DMS153 treated with DMSO at 0.1 percent for 48 hours (cell line): ENCODE measurements around the gene ZP1.

ENCODE experiments used
- DNase-seq: peaks from one replicate; lab custom pipeline; 2025; ENCODE audit not compliant: unreplicated experiment; lab: John Stamatoyannopoulos, UW

ZP1 gene

DNA sequence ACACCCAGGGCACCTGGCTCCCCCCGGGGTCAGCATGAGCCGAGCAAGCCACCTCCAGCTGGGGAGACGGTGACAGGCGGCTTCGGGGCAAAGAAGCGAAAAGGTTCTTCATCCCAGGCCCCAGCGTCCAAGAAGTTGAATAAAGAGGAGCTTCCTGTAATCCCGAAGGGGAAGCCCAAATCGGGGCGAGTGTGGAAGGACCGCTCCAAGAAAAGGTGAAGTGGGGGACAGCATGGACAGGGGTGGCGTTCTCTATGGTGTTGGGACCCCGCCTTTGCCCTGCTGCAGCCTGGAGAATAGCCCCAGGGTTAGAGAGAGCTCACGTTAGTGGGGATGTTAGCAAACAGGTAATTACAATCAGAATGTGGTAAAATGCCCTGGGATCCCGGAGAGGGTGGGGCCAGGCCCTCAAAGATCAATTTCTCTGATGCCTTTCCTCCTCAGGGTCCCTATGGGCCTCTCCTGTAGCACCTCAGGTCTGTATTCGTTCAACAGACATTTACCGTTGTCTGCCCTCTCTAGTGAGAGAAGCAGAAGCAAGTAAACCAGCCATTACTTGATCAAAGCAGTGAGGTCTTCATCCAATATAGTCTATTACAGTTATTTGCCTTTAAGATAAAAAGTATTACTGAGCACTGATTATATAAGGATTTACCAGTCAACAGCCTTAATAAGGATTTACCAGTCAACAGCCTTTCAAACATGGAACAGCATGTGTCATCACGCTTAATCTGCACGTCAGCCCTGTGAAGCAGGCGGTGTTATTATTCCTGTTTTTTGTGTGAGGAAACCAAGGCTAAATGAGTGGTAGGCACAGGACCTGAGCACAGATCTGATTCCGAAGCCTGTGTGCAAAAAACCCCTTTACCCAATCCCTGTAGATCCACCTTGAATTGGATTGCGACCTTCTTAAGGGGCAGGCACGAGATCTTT is 24.4 kb upstream of the ZP1 start:
- DNase-seq = no peak

DNA sequence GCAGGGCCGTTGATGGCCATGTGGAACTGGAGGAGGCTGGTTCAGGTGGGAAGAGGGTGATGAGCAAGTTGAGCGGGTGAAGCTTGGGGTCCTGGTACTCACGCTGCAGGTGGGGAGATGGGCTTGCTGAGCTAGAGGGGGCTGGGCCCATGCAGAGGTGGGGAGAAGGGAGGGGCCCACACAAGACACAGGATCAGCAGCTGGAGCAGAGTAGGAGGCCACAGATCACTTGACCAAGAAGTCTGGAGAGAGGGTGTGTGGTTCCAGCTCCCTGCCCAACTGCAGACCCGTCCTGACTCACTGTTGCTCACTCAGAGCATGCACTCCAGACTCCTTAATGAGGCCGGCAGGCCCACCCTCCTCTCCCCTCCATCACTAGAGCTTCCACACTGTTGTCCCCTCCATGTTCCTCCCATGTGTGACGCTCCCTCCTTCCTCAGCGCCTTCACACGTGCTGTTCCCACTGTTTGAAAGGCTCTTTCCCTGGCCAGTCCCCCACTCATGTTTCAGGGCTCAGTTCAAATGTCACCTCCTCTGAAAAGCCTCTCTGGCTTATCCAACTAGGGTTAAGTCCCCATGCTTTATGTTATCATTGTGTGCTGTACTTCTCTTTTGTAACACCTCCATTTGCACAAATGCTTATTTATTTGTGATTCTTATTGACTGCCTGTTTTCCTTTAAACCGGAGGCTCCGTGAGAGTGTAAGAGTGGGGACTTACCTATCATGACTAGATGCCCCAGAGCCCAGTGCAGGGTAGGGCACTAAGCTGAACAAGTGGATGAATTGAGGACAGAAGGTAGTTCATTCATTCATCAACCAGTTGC is 23.1 kb upstream of the ZP1 start:
- DNase-seq = no peak

DNA sequence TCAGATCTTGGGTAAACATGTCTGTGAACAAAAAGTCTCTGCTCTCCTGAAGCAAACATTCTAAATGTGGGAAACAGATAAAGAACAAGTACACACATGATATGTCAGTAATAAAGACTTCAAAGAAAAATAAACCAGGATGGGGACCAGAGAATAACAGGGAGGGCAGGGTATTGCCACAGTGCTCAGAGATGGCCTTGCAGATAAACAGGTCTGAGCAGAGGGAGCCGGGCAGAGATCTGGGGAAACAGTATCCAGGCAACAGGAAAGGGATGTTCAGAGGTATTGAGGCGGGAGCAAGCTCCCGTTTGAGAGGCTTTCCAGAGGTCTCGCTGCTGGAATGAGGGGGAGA is 22.5 kb upstream of the ZP1 start:
- DNase-seq = no peak

DNA sequence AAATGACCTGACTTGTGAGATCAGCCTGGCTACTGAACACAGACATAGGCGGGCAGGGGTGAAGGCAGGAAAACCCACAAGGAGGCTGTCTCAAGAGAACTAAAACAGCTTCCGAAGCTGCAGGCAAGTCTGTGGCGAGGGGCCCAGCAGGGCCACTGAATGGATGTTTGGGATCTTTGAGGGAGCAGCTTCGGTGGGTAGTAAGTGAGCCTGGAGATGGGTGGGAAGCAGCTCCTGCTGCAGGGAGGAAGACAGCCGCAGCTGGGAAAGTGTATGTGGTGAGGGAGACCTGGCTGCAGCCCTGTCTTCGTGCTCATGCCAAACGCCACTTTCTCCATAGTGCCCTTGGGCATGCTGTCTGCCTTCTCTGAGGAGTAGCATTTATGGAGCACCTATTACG is 22.0 kb upstream of the ZP1 start:
- no peak for DNase-seq

DNA sequence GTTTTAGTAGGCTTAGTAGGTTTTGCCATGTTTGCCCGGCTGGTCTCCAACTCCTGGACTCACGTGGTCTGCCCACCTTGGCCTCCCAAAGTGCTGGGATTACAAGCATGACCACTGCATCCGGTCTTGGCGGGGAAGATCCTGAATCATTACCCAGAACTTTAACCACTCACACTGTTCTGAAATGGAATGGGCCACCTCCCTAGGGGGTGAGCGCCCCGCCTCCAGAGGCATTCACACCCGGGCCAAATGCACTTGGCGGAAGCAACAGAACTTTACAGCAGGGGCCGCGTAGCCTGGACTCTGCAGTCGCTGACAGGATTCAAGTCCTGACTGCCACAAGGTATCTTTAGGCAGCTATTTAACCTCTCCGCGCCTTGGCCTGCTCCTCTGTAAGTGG is 20.1 kb upstream of the ZP1 start:
- DNase-seq = no peak

DNA sequence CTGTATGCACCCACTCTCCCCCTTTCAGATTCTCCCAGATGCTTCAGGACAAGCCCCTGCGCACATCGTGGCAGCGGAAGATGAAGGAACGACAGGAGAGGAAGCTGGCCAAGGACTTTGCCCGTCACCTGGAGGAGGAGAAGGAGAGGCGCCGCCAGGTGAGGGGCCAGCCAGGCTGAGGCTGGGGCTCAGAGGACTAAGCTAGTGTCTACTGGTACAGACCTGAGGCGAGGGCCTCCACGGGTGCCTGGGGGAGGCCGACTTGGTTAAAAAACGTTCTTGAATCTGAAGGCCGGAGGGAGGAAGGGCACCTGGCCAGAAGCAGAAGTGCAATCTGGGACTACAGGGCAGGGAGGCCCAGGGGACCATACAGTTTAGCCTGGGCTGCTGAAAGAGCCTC is 19.4 kb upstream of the ZP1 start:
- no peak for DNase-seq

DNA sequence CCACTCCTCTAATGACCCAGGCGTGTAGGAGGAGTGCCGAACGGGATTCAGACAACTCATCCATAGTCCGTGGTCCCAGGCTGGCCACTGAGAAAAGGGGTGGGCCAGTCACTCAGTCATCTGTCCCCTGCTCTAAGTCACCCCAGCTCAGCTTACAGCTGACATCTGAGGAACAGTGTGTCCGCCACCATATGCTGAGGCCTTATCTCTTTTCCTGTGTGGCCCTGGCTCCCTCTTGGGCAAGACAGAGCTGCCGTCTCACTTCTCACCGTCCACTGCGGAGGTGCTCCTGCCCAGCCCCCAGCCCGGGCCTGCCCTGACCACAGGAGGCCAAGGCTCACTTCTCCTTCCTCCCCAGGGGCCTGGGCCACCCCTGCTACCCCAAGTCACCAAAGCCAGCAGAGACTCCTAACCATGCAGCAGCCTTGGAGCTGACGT is 18.6 kb upstream of the ZP1 start:
- DNase-seq = no peak

DNA sequence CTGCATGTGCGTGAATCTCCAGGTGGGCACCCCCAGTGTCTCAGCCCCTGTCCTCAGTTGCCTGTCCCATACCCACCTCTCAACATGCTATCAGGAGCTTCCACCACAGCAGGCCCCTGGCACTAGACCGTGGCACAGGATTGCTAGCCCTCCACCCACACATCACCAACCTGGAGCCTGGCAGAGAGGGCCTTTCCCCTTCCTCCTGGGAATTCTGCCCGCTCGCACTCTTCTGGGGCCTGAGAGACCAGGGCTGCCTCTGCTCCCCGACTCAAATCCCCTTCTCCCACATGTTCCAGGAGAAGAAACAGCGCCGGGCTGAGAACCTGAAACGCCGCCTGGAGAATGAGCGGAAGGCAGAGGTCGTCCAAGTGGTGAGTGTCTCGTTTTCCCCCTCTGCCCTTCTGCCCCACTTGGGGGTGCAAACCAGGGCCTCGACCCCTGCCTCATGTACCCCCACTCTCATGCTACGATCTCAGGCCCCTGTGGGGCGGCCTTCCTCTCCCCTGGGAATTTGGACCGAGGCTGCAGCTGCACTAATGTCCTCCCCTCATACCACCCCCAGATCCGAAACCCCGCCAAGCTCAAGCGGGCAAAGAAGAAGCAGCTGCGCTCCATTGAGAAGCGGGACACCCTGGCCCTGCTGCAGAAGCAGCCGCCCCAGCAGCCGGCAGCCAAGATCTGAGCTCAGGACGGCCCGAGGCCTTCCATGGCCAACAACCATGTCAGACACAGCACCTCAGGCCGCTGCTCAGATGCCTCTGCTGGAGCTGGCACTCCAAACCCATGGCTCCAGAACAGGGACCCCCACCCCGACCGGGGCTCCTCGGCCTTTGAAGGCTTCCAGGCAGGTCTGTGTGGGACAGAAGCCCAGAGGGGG is 17.5 kb upstream of the ZP1 start:
- no peak for DNase-seq

DNA sequence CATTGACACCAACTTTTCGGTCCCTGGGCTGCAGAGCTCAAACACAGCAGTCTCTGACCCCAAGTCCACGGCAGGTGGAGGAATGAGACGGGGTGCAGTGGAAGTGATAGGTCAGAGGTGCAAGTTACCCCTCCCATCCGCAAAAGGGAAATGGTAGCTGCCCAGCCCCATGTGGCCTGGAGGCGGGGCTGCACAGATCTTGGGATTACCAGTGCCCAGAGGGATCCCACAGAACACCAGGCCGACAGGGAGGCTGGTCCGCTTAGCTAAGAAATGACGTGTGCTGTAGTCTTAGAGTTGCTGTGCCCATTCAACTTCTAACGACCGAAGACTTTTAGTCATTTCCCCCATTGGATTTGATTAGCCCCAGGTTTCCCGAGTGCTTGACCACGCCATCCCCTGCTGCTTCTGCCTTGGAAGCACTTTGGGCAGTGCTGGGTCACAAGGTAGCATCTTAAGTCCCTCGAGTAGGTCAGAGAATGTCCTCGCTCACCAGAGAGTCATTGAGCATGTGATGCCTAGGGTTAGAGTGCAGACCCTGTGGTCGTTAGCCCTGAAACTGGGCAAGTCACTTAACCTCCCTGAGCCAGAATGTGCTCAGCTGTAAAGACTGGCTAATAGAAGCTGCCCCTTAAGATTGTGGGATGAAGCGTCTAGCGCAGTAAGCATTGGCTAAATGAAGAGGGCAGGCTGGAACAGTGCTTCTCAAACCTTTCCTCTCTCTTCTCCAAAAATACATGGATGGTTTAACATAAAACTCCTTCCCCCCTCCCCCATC is 15.8 kb upstream of the ZP1 start:
- no peak for DNase-seq

DNA sequence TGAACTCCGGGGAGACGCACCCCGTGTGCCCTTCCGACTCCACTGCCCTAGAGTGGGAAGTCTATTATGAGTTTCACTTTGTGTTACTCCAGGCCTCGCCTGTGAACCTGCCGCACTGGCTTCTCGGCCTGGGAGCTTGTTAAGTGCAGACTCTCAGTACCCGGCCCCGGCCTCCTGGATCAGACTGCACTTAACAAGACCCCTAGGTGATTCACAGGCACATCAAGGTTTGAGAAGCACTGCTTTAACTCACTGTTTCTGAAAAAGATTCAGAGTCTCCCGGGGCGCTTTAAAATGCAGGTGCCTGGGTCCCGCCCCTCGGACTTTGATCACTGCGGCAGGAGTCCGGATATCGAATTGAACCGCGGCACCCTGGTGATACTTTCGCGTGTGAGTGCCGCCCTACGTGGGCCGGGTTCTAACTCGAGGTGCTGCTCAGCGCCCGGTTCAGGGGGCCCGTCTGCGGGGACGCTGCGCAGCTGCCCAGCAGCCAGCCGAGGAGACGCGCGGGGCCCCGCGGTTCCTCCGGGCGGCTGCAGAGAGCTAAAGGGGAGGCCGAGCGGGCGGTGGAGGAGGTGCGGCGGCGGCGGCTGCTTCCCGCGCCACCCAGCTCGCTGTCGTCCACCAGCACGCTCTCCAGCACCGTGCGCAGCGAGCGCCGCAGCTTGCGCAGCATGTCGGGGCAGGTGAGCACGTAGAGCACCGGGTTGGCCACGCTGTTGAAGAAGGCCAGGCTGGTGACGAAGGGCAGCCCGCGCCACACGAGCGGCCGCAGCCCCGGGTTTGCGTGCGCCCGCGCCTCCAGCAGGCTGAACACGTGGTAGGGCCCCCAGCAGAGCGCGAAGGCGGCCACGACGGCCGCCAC is 15.0 kb upstream of the ZP1 start:
- DNase-seq = no peak

DNA sequence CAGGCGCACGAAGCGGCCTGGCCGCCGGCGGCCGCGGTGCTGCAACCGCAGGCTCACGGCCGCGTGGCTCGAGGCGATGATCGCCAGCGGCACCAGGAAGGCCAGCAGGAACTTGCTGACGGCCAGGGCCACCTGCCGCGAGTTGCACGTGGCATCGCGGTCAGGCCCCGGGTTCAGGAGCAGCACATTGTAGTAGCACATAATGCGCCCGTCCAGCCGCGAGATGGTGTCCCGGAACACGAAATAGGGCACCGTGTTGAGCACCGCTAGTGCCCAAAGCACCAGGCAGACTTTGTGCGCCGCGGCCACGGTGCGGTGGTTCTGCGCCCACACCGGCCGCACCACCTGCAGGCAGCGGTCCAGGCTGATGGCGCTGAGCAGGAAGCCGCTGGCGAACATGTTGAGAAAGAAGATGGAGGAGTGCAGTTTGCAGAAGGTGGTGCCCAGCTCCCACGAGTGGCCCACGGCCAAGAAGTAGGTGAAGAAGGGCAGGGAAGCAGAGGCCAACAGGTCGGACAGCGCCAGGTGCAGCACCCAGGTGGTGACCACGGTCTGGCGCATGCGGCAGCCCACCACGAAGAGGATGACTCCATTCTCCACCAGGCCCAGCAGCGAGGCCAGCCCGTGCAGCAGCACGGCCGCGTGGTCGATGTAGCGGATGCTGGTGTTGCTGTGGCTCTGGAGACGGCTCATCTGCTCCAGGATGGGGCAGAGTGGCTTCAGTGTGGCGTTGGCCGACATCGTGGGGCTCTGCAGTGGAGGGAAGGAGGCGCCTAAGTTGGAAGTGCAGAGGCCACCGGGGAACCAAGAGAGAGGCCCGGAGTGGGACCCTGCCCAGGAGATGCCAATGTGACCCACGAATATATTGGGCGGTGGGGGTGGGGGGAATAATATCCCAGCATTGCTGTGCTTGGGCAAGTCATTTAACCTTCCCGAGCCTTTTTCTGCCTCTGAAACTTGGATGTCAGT is 14.1 kb upstream of the ZP1 start:
- DNase-seq = no peak

DNA sequence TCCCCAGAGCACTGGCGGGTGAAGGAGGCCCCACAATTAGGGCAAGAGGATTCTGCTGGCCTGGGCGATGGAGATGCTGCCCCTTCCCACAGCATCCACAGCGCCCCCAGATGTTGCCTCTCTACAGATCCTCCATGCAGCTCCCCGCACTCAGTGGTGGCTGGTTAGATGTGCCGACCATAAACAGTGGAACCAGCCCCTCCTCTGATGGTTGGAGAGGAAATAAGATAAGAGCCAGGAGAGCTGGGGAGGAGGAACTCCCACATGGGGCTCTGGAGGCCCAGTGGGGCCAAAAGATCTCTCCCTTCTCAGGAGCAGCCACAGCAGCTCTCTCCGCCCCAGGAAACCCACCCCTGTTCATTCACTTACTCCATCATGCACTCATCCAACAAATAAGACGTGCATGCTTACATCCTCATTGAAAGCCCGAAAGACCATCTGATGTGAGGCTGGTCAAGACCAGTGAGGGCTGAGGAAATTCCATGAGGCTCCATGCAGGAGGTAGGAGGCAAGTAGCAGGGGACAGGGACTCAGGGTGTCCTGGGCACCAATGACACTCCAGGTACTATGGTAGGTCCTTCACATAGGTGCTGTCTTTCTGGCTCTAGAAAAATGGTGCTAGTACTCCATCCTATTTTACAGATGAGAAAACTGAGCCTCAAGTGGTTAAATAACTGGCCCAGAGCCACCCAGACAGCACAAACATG is 13.0 kb upstream of the ZP1 start:
- DNase-seq = no peak

DNA sequence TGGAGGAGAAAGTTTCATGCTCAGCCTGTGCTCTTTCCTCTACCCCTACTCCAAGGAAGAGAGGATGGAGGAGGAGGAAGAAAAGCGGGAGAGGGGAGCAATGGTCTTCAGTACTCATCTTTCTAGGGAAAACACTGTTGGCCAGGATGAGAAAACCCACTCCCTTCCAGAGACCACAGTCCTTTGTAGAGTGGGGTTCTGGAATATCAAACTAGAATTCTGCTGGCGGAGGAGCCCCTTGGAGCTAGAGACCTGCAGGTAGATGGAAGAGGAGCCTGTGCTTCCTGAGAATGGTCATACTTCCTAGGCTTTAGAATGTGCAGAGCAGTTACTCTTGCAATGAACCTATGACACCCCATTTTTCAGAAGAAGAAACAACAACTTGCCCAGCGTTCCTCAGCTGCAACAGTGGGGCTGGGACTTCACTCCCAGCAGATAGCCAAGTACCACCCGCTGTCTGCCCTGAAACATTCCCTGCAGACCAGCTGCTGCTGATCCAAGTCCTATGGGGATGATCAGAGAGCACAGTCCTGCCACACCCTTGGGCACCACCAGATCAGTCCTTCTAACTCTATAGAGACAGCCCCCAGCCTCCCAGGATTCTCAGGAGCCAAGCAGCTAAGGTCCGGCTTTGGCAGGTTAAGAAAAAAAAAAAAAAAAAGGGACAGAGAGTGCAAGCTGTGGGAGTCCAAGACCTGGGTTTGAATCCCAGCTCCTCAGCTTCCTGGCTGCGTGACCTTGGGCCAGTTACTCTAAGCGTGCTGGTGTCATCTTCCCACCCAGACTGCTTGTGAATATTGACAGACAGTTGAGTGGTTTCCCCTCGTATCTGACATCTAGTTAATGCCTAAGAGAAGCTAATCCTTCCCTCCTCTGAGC is 12.3 kb upstream of the ZP1 start:
- DNase-seq = no peak

DNA sequence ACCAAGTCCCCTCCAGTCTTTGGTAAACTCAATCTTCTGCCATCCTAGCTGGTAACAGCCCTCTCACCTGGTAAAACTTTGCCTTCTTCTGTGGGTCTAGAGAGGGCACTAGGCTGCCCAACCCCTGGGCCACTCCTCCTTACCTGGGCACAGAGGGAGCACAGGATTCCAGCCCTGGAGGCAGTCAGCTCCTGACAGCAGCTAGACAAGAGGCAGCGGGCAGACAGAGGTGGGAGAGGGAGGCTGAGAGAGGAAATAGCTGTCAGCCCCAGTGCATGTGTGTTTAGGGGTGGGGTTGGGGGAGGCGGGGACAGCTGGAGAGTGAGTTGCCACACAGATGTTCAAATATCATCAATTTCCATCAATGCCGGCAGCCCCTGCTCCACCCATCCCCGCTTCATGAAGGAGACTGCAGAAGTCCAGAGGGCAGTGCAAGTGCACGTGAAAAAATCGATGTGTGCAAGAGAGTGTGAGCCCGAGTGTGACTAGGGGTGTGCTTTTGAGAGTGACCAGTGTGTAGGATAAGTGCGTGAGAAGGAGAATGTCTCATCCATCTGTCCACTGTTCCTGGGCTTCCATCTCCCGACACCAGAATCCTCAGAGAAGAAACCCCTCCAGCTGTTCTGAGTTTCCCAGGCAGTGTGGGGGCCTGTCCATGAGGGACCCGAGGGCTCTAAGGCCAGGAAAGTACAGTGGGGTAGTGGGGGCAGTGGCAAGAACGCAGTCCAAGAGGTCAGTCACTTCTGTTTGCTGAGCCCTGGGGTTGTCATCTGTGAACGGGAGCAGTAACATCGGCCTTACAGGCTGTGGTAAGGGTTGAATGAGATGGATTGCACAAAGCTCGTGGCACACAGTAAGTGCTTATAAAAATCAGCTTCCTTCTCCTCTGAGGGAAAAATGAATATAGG is 11.4 kb upstream of the ZP1 start, which contains the start of gene PTGDR2:
PTGDR2 (minus strand) TSS at position 225 of the 908 bp plus-strand sequence. CDS start 2,228 bp downstream, outside the sequence.
- no peak for DNase-seq

DNA sequence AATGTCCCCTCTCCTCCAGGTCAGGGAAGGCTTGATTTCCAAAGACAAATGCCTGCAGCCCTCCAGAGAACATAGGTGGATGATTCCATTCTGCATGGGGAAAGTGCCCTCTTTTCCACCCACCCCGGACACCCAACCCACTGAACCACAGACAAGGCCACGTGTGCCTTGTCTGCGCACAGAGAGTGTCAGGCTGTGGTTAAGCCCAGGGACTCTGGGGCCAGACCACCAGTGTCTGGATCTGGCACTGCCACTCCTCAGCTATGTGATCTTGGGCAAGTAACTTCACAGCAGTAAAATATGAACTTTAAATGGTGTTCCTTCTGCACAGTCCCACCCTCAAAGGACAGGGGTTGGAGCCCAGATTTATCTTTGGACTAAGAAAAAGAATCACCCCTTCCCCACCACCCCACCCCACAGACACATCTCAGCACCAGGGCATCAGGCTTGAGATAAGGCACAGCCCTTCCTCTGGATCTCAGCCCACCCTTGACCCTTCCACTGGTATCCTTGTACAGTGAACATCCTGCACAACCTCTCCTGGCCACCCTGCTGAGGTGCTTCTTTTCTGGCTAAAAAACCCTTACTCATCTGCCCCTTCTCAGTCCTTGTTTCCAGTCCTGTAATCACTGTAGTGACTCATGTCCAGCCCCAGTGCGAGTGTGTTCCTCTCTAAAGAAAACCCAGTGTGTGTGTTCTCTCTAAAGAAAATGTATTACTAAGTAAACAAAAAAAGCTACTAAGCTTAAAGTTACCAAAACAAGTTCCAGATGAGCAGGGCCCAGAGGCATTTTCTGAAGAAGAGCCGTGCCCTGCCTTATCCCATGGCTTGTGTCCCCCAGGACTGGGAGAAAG is 9.7 kb upstream of the ZP1 start:
- no peak for DNase-seq
